Measurements from ENCODE around the gene MUC22. TPM values are rescaled to one million over a fixed set of nuclear protein-coding genes. Genes with fewer than 3 reads are reported as not detected.

MUC22 gene
- total RNA-seq, 2 donors from 2014 or later = 0.17 TPM; not detected in 1

GRCh38 chr6:30981942-30982772 lies 28.1 kb upstream of the MUC22 start:
- peak; percentile 24 for DNase-seq (ENCODE audit: low spot score)
- Histone ChIP-seq H3K9me3 (no peaks in the 10 kb centered on the region), H3K4me1 (replicated peaks) (no peaks in the 10 kb centered on the region), H3K27ac (no peak overlapping the region), H3K27me3 (replicated peaks; ENCODE audit: insufficient read depth) (no peaks in the 10 kb centered on the region), H3K4me3 (no peak overlapping the region), H3K36me3 (no peaks in the 10 kb centered on the region)
- intact Hi-C loops (cut with DNase I) = no loop called here
- TF ChIP-seq POLR2A (IDR thresholded peaks at IDR 0.05) = peak; percentile 30
- TF ChIP-seq POLR2AphosphoS5 (IDR thresholded peaks at IDR 0.05) = peak; percentile 18
- TF ChIP-seq CTCF (IDR thresholded peaks at IDR 0.05) = peak in 1 of 4 experiments; percentile 24
- WGBS = 8% methylated on average over 13 of the region's 13 CpGs

GRCh38 chr6:30983439-30983838 lies 26.8 kb upstream of the MUC22 start, which contains the start of gene MUC21:
Gene MUC21, plus strand, starts transcription at chr6:30983718. Its CDS starts 241 bp downstream, at chr6:30983959.
- DNase-seq (ENCODE audit: low spot score) = no peak
- intact Hi-C loops (cut with DNase I) = no loop called here

GRCh38 chr6:30985490-30985889 lies 24.8 kb upstream of the MUC22 start:
- H3K36me3 ChIP-seq = no peaks in the 10 kb centered on the region
- no peak overlapping the region for H3K27ac ChIP-seq
- TF ChIP-seq POLR2AphosphoS5 (IDR thresholded peaks at IDR 0.05) (no peak), CTCF (IDR thresholded peaks at IDR 0.05) (no peak), POLR2A (IDR thresholded peaks at IDR 0.05) (no peak)
- intact Hi-C loops (cut with DNase I) = no loop called here
- H3K4me1 ChIP-seq (replicated peaks) = no peaks in the 10 kb centered on the region
- no peak overlapping the region for H3K4me3 ChIP-seq
- no peaks in the 10 kb centered on the region for H3K27me3 ChIP-seq (replicated peaks; ENCODE audit: insufficient read depth)
- H3K9me3 ChIP-seq = no peaks in the 10 kb centered on the region
- DNase-seq (ENCODE audit: low spot score) = no peak
- 77% methylated on average over 5 of the region's 5 CpGs for WGBS

More at GRCh38 chr6:30983439-30983838, 26.8 kb upstream of the MUC22 start, which contains the start of gene MUC21:
- Histone ChIP-seq H3K4me3 (no peak within 1 kb of the TSS), H3K36me3 (no peaks in the 10 kb centered on the region), H3K4me1 (replicated peaks) (no peaks in the 10 kb centered on the region), H3K9me3 (no peaks in the 10 kb centered on the region), H3K27me3 (replicated peaks; ENCODE audit: insufficient read depth) (no peaks in the 10 kb centered on the region), H3K27ac (no peak within 1 kb of the TSS)
- TF ChIP-seq POLR2A (IDR thresholded peaks at IDR 0.05) = no peak
- no peak for TF ChIP-seq POLR2AphosphoS5 (IDR thresholded peaks at IDR 0.05)
- TF ChIP-seq CTCF (IDR thresholded peaks at IDR 0.05) = no peak
- WGBS = 78% methylated on average over 6 of the region's 6 CpGs

- H3K4me3 ChIP-seq = no peak overlapping the region
- H3K9me3 ChIP-seq = no peaks in the 10 kb centered on the region
- H3K27me3 ChIP-seq (replicated peaks; ENCODE audit: insufficient read depth) = no peaks in the 10 kb centered on the region
- H3K4me1 ChIP-seq (replicated peaks) = no peaks in the 10 kb centered on the region
- intact Hi-C loops (cut with DNase I) = no loop called here
- DNase-seq (ENCODE audit: low spot score) = no peak
- TF ChIP-seq POLR2AphosphoS5 (IDR thresholded peaks at IDR 0.05) = no peak
- TF ChIP-seq CTCF (IDR thresholded peaks at IDR 0.05) = no peak
- TF ChIP-seq POLR2A (IDR thresholded peaks at IDR 0.05) = no peak
- H3K27ac ChIP-seq = no peak overlapping the region
- WGBS = 85% methylated on average over 6 of the region's 6 CpGs
- no peaks in the 10 kb centered on the region for H3K36me3 ChIP-seq
Observed at GRCh38 chr6:30987304-30987703, 23.0 kb upstream of the MUC22 start.
